ENCODE measurements around the gene CACNA1H. TPM values are rescaled to one million over a fixed set of nuclear protein-coding genes. Genes with fewer than 3 reads are reported as not detected.

Gene CACNA1H
- total and polyA plus RNA-seq, 2 of the 4 experiments (the other 2 are of a cell fraction): 1.6 to 5.8 TPM

DNA sequence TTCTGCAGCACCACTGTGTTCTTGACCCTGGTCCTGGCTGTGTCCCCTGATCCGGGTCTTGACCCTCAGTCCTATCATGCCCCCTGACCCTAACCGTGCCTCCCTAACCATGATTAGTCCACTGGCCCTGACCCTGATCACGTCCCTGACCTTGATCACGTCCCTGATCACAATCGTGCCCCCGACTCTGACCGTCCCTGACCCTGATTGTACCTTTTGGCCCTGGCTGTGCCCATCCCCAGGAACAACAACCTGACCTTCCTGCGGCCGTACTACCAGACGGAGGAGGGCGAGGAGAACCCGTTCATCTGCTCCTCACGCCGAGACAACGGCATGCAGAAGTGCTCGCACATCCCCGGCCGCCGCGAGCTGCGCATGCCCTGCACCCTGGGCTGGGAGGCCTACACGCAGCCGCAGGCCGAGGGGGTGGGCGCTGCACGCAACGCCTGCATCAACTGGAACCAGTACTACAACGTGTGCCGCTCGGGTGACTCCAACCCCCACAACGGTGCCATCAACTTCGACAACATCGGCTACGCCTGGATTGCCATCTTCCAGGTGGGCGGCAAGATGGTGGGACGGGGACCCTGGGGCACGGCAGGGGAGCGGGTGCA, 47.2 kb downstream of the CACNA1H start:
- H3K36me3 ChIP-seq (ENCODE audit: control insufficient read depth, insufficient read depth, low read length): no peaks in the 10 kb centered on the region; the same call in 1 of the 2 replicates
- no peaks in the 10 kb centered on the region for H3K9me3 ChIP-seq (ENCODE audit: control insufficient read depth, insufficient read depth, low read length)
- H4K20me1 ChIP-seq (ENCODE audit: insufficient read depth, low read length): no peaks in the 10 kb centered on the region; the same call in 1 of the 2 replicates
- H3K18ac ChIP-seq (ENCODE audit: low read depth, low read length): no peak overlapping the region
- no peak overlapping the region for H2BK20ac ChIP-seq (ENCODE audit: low read depth, low read length)
- no peak overlapping the region for H3K23ac ChIP-seq (ENCODE audit: low read depth, low read length)
- 94% methylated on average over 21 of the region's 38 CpGs; no CpG with 5 or more reads in 1 of the 2 experiments for WGBS, 2 experiments (ENCODE audit: extremely low coverage in 2 of 2, insufficient read length in 1 of 2)
- H4K91ac ChIP-seq (ENCODE audit: insufficient read depth, low read depth, low read length): no peak overlapping the region
- DNase-seq: no peak
- no peak for ATAC-seq (ENCODE audit: low read depth)
- intact Hi-C loops (cut with micrococcal nuclease): no loop called here
- no peak overlapping the region for H3K9ac ChIP-seq (ENCODE audit: low read depth, low read length)
- H4K5ac ChIP-seq (ENCODE audit: low read depth, low read length): no peak overlapping the region
- H4K8ac ChIP-seq (ENCODE audit: low read depth in 2 of 2, low read length in 2 of 2): no peak overlapping the region
- H3K14ac ChIP-seq (replicated peaks; ENCODE audit: low read depth, low read length): no peak overlapping the region
- TF ChIP-seq MAZ (IDR thresholded peaks at IDR 0.05; ENCODE audit: borderline replicate concordance, low read depth, low read length) (no peak), NFE2L2 (IDR thresholded peaks at IDR 0.05; ENCODE audit: low read depth, low read length) (no peak), POLR2A (IDR thresholded peaks at IDR 0.05; ENCODE audit: low read depth, low read length) (no peak), RFX5 (IDR thresholded peaks at IDR 0.05; ENCODE audit: low read depth, low read length) (no peak), BHLHE40 (IDR thresholded peaks at IDR 0.05; ENCODE audit: low read depth, low read length) (no peak), SMC3 (IDR thresholded peaks at IDR 0.05; ENCODE audit: low read depth, low read length) (no peak), CHD1 (IDR thresholded peaks at IDR 0.05; ENCODE audit: low read depth, low read length) (no peak), FOS (IDR thresholded peaks at IDR 0.05; ENCODE audit: low read depth, low read length) (no peak), CEBPB (IDR thresholded peaks at IDR 0.05; ENCODE audit: low read depth, low read length) (no peak), RAD21 (IDR thresholded peaks at IDR 0.05; ENCODE audit: low read length) (no peak), USF2 (IDR thresholded peaks at IDR 0.05; ENCODE audit: low read depth, low read length) (no peak), MAFK (IDR thresholded peaks at IDR 0.05; ENCODE audit: low read depth, low read length) (no peak)
- TF ChIP-seq, protein P1, sequence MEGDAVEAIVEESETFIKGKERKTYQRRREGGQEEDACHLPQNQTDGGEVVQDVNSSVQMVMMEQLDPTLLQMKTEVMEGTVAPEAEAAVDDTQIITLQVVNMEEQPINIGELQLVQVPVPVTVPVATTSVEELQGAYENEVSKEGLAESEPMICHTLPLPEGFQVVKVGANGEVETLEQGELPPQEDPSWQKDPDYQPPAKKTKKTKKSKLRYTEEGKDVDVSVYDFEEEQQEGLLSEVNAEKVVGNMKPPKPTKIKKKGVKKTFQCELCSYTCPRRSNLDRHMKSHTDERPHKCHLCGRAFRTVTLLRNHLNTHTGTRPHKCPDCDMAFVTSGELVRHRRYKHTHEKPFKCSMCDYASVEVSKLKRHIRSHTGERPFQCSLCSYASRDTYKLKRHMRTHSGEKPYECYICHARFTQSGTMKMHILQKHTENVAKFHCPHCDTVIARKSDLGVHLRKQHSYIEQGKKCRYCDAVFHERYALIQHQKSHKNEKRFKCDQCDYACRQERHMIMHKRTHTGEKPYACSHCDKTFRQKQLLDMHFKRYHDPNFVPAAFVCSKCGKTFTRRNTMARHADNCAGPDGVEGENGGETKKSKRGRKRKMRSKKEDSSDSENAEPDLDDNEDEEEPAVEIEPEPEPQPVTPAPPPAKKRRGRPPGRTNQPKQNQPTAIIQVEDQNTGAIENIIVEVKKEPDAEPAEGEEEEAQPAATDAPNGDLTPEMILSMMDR (conservative IDR thresholded peaks at IDR 0.05; ENCODE audit: low read depth, low read length): no peak
- TF ChIP-seq, protein P2, sequence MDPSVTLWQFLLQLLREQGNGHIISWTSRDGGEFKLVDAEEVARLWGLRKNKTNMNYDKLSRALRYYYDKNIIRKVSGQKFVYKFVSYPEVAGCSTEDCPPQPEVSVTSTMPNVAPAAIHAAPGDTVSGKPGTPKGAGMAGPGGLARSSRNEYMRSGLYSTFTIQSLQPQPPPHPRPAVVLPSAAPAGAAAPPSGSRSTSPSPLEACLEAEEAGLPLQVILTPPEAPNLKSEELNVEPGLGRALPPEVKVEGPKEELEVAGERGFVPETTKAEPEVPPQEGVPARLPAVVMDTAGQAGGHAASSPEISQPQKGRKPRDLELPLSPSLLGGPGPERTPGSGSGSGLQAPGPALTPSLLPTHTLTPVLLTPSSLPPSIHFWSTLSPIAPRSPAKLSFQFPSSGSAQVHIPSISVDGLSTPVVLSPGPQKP (IDR thresholded peaks at IDR 0.05; ENCODE audit: borderline replicate concordance, low read depth, low read length): no peak
- H3K4me3 ChIP-seq (ENCODE audit: insufficient read depth, low read depth, low read length): no peak overlapping the region
- H2AK5ac ChIP-seq (ENCODE audit: low read depth, low read length): no peak overlapping the region
- no peak overlapping the region for H2AK9ac ChIP-seq (replicated peaks; ENCODE audit: low read depth, low read length, poor library complexity)
- no peak overlapping the region for H3K4ac ChIP-seq (ENCODE audit: low read depth, low read length)
- H3K4me2 ChIP-seq (ENCODE audit: low read depth, low read length): no peak overlapping the region
- in situ Hi-C loops (cut with MboI; ENCODE audit: low sequenced_read_pairs): loop anchor here (25.0 kb wide), 1 partner anchor 388 kb away; the partner anchor contains the start of gene GNG13
- dilution Hi-C loops (cut with HindIII; ENCODE audit: low sequenced_read_pairs, unreplicated experiment): no loop called here
- H2BK120ac ChIP-seq (ENCODE audit: low read depth, low read length): no peak overlapping the region
- ChIA-PET CTCF (no interaction called here), POLR2A (ENCODE audit: unreplicated experiment) (no interaction called here)
- no peaks in the 10 kb centered on the region for H3K4me1 ChIP-seq (ENCODE audit: control insufficient read depth, insufficient read depth, low read length)
- no peak overlapping the region for H2BK5ac ChIP-seq (ENCODE audit: low read depth, low read length, poor library complexity, severe bottlenecking)
- no peak overlapping the region for H3K56ac ChIP-seq (ENCODE audit: extremely low read depth, insufficient read depth, low read length)
- H3K27ac ChIP-seq (ENCODE audit: insufficient read depth, low read length): no peak overlapping the region
- no peak overlapping the region for H2BK15ac ChIP-seq (ENCODE audit: low read depth, low read length)
- no peak overlapping the region for H2AFZ ChIP-seq (replicated peaks; ENCODE audit: low read length, poor library complexity)
- no peaks in the 10 kb centered on the region for H3K27me3 ChIP-seq (ENCODE audit: control insufficient read depth, insufficient read depth, low read length)
- H3K79me1 ChIP-seq (ENCODE audit: low read depth in 1 of 2, low read length in 2 of 2): no peaks in the 10 kb centered on the region
- BruUV-seq (replicated peaks): no TSS peak
- no peaks in the 10 kb centered on the region for H3K9me1 ChIP-seq (ENCODE audit: insufficient read depth, low read length)
